HepG2 (cell line): ENCODE results near the gene SRCAP. TPM values are rescaled to one million over a fixed set of nuclear protein-coding genes. Genes with fewer than 3 reads are reported as not detected.
A peak's percentile ranks its signal among the peaks of the same experiment; 100 is the strongest.

ENCODE experiments used
- AHR ChIP-seq: IDR thresholded peaks from 2 replicates; pipeline ENCODE4 v1.6.1; 2018; ENCODE audit warnings: missing genetic modification reagents, missing compliant biosample characterization
- ARNT ChIP-seq: fragments of 450-650 bp; IDR thresholded peaks from 2 replicates; pipeline ENCODE4 v1.6.1; 2017
- ATF7 ChIP-seq, 2 experiments: fragments of 450-650 bp in 1 of 2; sonication (generic) in 1 of 2; formaldehyde crosslinking in 1 of 2; IDR thresholded peaks; 2 replicates each; pipeline versions ENCODE4 v1.4.0 to v1.6.1; 2016 to 2020; ENCODE audit warnings: antibody characterized with exemption in 1 of 2, mild to moderate bottlenecking in 1 of 2, missing genetic modification reagents in 1 of 2
- BRCA1 ChIP-seq: sonication (generic); formaldehyde crosslinking; IDR thresholded peaks from 2 replicates; pipeline ENCODE4 v1.4.0; 2020; ENCODE audit warnings: missing genetic modification reagents
- FOXP1 ChIP-seq, 2 experiments: fragments of 450-650 bp in 1 of 2; IDR thresholded peaks; 2 replicates each; pipeline ENCODE4 v1.6.1; 2017 to 2018; ENCODE audit warnings: antibody characterized with exemption in 1 of 2
- JUN ChIP-seq: sonication (generic); formaldehyde crosslinking; IDR thresholded peaks from 2 replicates; pipeline ENCODE4 v1.4.0; 2020; ENCODE audit warnings: mild to moderate bottlenecking, missing genetic modification reagents
- KDM2A ChIP-seq: sonication (generic); formaldehyde crosslinking; IDR thresholded peaks from 2 replicates; pipeline ENCODE4 v1.4.0; 2020; ENCODE audit warnings: low read depth, missing genetic modification reagents, borderline replicate concordance
- MAFK ChIP-seq, 2 experiments: IDR thresholded peaks in 1 of 2; conservative IDR thresholded peaks in 1 of 2; 2 replicates each; pipeline ENCODE4 v1.6.1; 2011; ENCODE audit warnings: improper control_type of control experiment in 2 of 2, low read length in 2 of 2
- MED8 ChIP-seq: sonication (generic); formaldehyde crosslinking; IDR thresholded peaks from 2 replicates; pipeline ENCODE4 v1.8.1; 2023; ENCODE audit warnings: mild to moderate bottlenecking, missing genetic modification reagents; ENCODE audit not compliant: insufficient replicate concordance
- MTA1 ChIP-seq: sonication (generic); formaldehyde crosslinking; IDR thresholded peaks from 2 replicates; pipeline ENCODE4 v1.4.0; 2020; ENCODE audit warnings: missing genetic modification reagents, mild to moderate bottlenecking, borderline replicate concordance
- MTERF4 ChIP-seq: sonication (generic); formaldehyde crosslinking; IDR thresholded peaks from 2 replicates; pipeline ENCODE4 v1.8.0; 2023; ENCODE audit warnings: mild to moderate bottlenecking, missing genetic modification reagents
- RARA ChIP-seq: IDR thresholded peaks from 2 replicates; pipeline ENCODE4 v1.6.1; 2016; ENCODE audit warnings: missing genetic modification reagents, missing compliant biosample characterization
- RNF219 ChIP-seq: sonication (generic); formaldehyde crosslinking; IDR thresholded peaks from 2 replicates; pipeline ENCODE4 v1.5.0; 2020; ENCODE audit warnings: mild to moderate bottlenecking, missing genetic modification reagents
- SOX6 ChIP-seq, 2 experiments: fragments of 450-650 bp in 1 of 2; sonication (generic) in 1 of 2; formaldehyde crosslinking in 1 of 2; IDR thresholded peaks; 2 replicates each; pipeline versions ENCODE4 v1.4.0 to v1.6.1; 2017 to 2020; ENCODE audit warnings: antibody characterized with exemption in 1 of 2, mild to moderate bottlenecking in 1 of 2, missing genetic modification reagents in 1 of 2
- TRAFD1 ChIP-seq: sonication (generic); formaldehyde crosslinking; IDR thresholded peaks from 2 replicates; pipeline ENCODE4 v1.5.1; 2020; ENCODE audit warnings: missing genetic modification reagents, mild to moderate bottlenecking, borderline replicate concordance
- ZBTB3 ChIP-seq: sonication (generic); formaldehyde crosslinking; IDR thresholded peaks from 2 replicates; pipeline ENCODE4 v1.4.0; 2020; ENCODE audit warnings: low read depth, mild to moderate bottlenecking, moderate library complexity, missing genetic modification reagents, borderline replicate concordance
- ZBTB37 ChIP-seq: sonication (generic); formaldehyde crosslinking; IDR thresholded peaks from 2 replicates; pipeline ENCODE4 v1.4.0; 2020; ENCODE audit warnings: mild to moderate bottlenecking, missing genetic modification reagents
- ZNF10 ChIP-seq: sonication (generic); formaldehyde crosslinking; IDR thresholded peaks from 2 replicates; pipeline ENCODE4 v1.4.0; 2020; ENCODE audit warnings: mild to moderate bottlenecking, low read depth, missing genetic modification reagents, borderline replicate concordance
- ZNF235 ChIP-seq: sonication (generic); formaldehyde crosslinking; IDR thresholded peaks from 2 replicates; pipeline ENCODE4 v1.8.1; 2023; ENCODE audit warnings: mild to moderate bottlenecking, missing genetic modification reagents, borderline replicate concordance
- ZNF326 ChIP-seq: sonication (generic); formaldehyde crosslinking; IDR thresholded peaks from 2 replicates; pipeline ENCODE4 v1.4.0; 2020; ENCODE audit warnings: missing genetic modification reagents, borderline replicate concordance
- ZNF441 ChIP-seq: sonication (generic); formaldehyde crosslinking; IDR thresholded peaks from 2 replicates; pipeline ENCODE4 v1.7.0; 2021; ENCODE audit warnings: missing genetic modification reagents, borderline replicate concordance
- ZSCAN29 ChIP-seq: sonication (generic); formaldehyde crosslinking; conservative IDR thresholded peaks from 2 replicates; pipeline ENCODE4 v1.4.0; 2020; ENCODE audit warnings: mild to moderate bottlenecking, missing genetic modification reagents
- polyA plus RNA-seq, 8 experiments: library from polyadenylated mRNA; depleted of rRNA in 3 of 8; stranded (reverse) in 7 of 8; unstranded in 1 of 8; fragments of >200 nt; fragmentation: Illumina TruSeq in 4 of 8; extraction: Trizol in 4 of 8; gene quantifications; 2 replicates each; pipeline versions ENCODE4 v1.2.1 to v1.2.3, GENCODE V29; 2011 to 2016; ENCODE audit warnings: low read depth in 4 of 8, missing spikeins in 1 of 8, mixed read lengths in 1 of 8; ENCODE audit not compliant: insufficient read depth in 1 of 8
- total RNA-seq, 5 experiments: library from RNA; depleted of rRNA; stranded (reverse); fragments of >200 nt; fragmentation: Illumina TruSeq; extraction: Trizol; gene quantifications; 2 replicates each; pipeline ENCODE4 v1.2.3, GENCODE V29; 2016; ENCODE audit warnings: low read depth in 1 of 5

The SRCAP gene
- total and polyA plus RNA-seq, 2 of the 13 experiments (the other 11 are each of a cell fraction or from before 2014, with no cell fraction given): 4.9 to 9.0 TPM

GRCh38 chr16:30698816-30699614 is at the start of gene SRCAP (continued):
- TF ChIP-seq TRAFD1 (CRISPR knock-in tag): no peak
- no peak for TF ChIP-seq MED8 (CRISPR knock-in tag)
- TF ChIP-seq ZSCAN29 (CRISPR knock-in tag): no peak
- TF ChIP-seq ARNT: no peak
- TF ChIP-seq JUN (CRISPR knock-in tag): no peak
- no peak for TF ChIP-seq ZNF235 (CRISPR knock-in tag)
- TF ChIP-seq ZBTB3 (CRISPR knock-in tag): no peak
- no peak for TF ChIP-seq ZBTB37 (CRISPR knock-in tag)
- no peak; the same call in 1 of the 2 replicates for TF ChIP-seq ZNF441 (CRISPR knock-in tag)
- no peak for TF ChIP-seq MAFK (conservative IDR thresholded peaks at IDR 0.05 in 1 of 2, IDR thresholded peaks at IDR 0.05 in 1 of 2; ENCODE audit: low read length in 2 of 2)
- no peak for TF ChIP-seq RNF219 (CRISPR knock-in tag)
- TF ChIP-seq FOXP1 (IDR thresholded peaks at IDR 0.05): no peak
- no peak for TF ChIP-seq FOXP1 (CRISPR knock-in tag; IDR thresholded peaks at IDR 0.05)
- TF ChIP-seq AHR (CRISPR knock-in tag): no peak; the same call in 1 of the 2 replicates
- TF ChIP-seq ZNF10: no peak
- 0 out of 2 replicates have a peak, but pooled peaks have one; percentile 34 for TF ChIP-seq MTA1 (CRISPR knock-in tag)
- no peak for TF ChIP-seq ZNF326 (CRISPR knock-in tag)
- TF ChIP-seq MTERF4 (CRISPR knock-in tag): no peak; the same call in 1 of the 2 replicates
- TF ChIP-seq ATF7 (IDR thresholded peaks at IDR 0.05): no peak
- no peak; the same call in 1 of the 2 replicates for TF ChIP-seq ATF7 (CRISPR knock-in tag; IDR thresholded peaks at IDR 0.05)
- TF ChIP-seq BRCA1 (CRISPR knock-in tag): 0 out of 2 replicates have a peak, but pooled peaks have one; percentile 77
- no peak for TF ChIP-seq SOX6 (IDR thresholded peaks at IDR 0.05)
- TF ChIP-seq SOX6 (CRISPR knock-in tag; IDR thresholded peaks at IDR 0.05): no peak
- peak; percentile 93 for TF ChIP-seq RARA (CRISPR knock-in tag)
- peak; percentile 53; the same call in 1 of the 2 replicates for TF ChIP-seq KDM2A
